ENCODE data around the gene CEP192.
A peak's percentile ranks its signal among the peaks of the same experiment; 100 is the strongest.

CEP192 gene

DNA sequence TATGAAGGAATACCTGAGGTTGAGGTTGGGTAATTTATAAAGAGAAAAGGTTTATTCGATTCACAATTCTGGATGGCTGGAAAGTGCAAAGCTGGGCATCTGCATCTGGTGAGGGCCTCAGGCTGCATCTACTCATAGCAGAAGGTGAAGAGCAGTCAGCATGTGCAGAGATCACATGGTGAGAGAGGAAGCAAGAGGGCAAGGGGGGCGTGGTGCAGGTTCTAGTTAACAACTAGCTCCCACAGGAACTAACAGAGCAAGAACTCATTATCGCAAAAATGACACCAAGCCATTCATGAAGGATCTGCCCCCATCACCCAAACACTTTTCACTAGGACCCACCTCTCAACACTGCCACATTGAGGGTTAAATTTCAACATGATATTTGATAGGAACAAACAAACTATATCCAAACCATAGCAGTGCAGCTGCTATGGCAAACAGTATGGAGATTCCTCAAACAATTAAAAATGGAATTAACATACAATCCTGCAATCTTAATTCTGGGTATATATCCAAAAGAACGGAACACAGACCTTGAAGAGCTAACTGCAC is 154.6 kb downstream of the CEP192 start:
- no peak for DNase-seq (ENCODE audit: low spot score)

DNA sequence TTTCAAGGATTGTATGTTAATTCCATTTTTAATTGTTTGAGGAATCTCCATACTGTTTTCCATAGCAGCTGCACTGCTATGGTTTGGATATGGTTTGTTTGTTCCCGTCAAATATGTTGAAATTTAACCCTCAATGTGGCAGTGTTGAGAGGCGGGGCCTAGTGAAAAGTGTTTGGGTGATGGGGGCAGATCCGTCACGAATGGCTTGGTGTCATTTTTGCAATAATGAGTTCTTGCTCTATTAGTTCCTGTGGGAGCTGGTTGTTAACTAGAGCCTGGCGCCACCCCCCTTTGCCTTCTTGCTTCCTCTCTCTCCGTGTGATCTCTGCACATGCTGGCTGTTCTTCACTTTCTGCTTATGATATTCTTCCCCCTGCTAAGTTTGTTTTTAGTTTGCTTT is 156.0 kb downstream of the CEP192 start:
- no peak for DNase-seq (ENCODE audit: low spot score)

GRCh38 chr18:13151656-13152055 is 160.5 kb downstream of the CEP192 start:
- DNase-seq (ENCODE audit: low spot score): no peak

GRCh38 chr18:13158428-13158827 is 167.3 kb downstream of the CEP192 start:
- DNase-seq (ENCODE audit: low spot score): no peak

DNA sequence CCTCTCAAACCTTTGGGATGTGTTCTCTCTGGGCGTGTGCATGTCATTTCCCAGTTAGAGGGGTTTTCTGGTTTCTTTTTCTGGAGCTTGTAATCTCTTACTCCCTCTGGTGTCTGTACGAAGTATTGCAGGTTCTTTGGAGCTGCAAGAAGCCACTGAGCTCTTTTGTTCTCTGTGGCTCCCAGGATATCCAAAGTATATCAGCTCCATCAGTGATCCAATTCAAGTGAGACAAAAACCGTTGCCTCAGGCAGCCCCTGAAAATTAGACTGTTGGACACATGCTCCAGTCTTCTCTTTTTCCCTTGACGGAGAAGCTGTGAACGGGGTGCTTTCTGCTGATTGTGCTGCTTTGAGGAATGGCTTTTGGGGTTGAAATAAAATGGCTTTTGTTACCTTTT is 168.4 kb downstream of the CEP192 start:
- peak; percentile 77 for DNase-seq (ENCODE audit: low spot score)

- no peak for DNase-seq (ENCODE audit: low spot score)
Observed at GRCh38 chr18:13161276-13161899, 170.2 kb downstream of the CEP192 start.

DNA sequence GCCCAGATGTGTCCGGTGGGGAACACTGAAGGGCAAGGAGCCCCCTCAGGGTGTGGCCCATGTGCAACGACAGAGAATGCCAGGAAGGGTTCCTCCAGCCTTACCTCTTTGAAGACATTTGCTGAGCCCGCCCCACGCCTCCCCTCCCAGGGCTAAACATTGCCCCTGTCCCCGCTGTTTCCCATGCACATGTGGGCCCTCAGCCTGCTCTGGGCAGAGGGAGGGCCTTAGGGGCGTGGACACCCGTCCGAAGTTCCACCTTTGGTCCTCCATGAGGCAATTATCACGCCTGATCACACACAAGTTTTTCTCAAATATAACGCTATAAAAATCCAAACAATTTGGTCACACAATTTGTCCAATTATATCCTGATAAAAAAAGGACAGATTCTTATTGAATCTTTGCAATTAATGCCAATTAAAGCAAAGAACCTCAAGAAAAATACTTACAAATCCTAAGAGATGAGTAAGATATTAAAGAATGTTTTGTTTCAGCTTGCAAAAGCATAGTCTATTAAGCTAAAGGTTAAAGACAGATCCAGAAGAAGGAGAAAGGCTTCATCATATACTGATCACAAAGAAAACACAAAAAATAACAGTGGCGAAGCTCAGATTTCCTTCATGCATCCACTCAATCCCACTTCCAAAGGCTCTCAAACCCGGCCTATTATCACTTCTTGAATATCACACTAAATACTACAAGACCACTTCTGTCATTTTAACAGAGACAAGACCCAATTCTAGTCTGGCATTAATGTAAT is 172.2 kb downstream of the CEP192 start:
- no peak for DNase-seq (ENCODE audit: low spot score)

GRCh38 chr18:13164406-13164805 is 173.2 kb downstream of the CEP192 start:
- DNase-seq (ENCODE audit: low spot score): no peak

GRCh38 chr18:13165636-13166423 is 174.7 kb downstream of the CEP192 start:
- no peak for DNase-seq (ENCODE audit: low spot score)

DNA sequence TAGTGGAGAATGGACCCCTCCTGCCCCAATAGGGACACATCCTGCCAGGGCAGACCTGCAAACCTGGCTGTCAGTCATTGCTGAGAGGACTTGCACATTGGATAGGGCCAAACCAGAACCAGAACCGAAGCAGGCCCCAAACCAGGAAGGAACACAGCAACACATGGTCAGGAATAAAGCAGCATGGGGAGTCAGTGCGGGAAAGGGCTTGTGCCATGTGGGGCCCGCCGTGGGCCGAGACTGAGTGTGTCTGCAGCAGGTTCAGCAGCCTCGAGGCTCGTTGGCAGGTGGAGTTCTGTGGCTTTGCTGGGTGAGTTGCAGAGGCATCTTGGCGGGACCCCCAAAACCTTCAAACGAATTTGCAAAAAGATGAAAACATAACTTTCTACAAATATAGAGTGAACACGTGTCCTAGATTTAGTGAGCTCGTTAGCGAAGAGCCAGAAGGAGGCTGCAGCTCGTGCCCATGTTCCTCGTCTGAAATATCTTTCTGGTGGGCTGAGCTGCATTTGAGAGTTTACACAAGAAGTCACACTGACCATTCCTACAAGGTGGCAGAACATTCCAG is 182.5 kb downstream of the CEP192 start:
- DNase-seq (ENCODE audit: low spot score): no peak
